Measurements from ENCODE around the gene PITPNC1. TPM values are rescaled to one million over a fixed set of nuclear protein-coding genes. Genes with fewer than 3 reads are reported as not detected.

Gene PITPNC1
- total RNA-seq, 1 donor from 2014 or later, result 12.4 TPM

DNA sequence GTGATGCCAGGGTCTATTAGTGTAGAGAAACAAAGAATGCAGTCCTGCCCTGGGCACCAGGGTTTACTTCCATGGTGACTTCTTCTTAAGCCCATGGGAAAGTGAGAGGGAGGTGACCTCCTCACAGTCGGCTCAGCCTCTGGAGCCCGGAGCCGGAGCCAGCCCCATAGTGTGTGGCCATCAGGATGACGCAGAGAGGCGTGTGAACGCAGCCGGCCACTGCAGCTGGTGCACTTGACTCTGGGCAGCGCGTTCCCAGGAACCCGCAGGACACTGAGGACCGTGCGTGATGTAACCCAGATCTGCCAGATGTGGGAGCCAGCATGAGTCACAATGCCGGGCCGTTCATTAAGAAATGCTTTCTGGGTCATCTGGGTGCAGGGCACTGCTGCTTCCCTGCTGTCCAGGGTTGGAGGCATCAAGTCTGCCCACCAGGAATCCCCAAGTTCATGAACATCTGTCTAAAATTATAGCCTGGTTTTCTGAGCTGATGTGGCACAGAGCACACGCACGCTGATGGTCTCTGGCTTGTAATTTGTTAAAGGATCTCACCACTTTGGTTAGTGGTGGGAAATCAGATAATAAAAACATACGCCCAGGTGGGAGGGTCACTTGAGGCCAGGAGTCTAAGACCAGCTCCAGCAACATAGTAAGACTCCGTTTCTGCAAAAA lies 114.1 kb downstream of the PITPNC1 start:
- Histone ChIP-seq H3K9me3 (ENCODE audit: insufficient read depth, low read depth, low read length) (no peaks in the 10 kb centered on the region), H4K20me1 (ENCODE audit: insufficient read depth, low read length) (peaks cover 2% of the 10 kb centered on the region), H3K27me3 (ENCODE audit: insufficient read depth, low read length) (no peaks in the 10 kb centered on the region), H3K36me3 (ENCODE audit: insufficient read depth, low read length) (no peaks in the 10 kb centered on the region), H3K4me3 (ENCODE audit: insufficient read depth, low read depth, low read length) (peak overlapping the region; percentile 34), H3K4me1 (ENCODE audit: insufficient read depth, low read length) (peaks cover 39% of the 10 kb centered on the region), H3K27ac (ENCODE audit: low read depth, low read length) (peak overlapping the region; percentile 62), H3K4me2 (ENCODE audit: low read length) (peak overlapping the region; percentile 83), H3K79me2 (ENCODE audit: insufficient read depth, low read length) (peaks cover 5% of the 10 kb centered on the region), H2AFZ (ENCODE audit: low read depth, low read length) (no peak overlapping the region), H3K9ac (ENCODE audit: low read length) (peak overlapping the region; percentile 81)
- peak overlapping the region; percentile 54 for H3K27ac Mint-ChIP-seq (ENCODE audit: unreplicated experiment)
- H3K36me3 Mint-ChIP-seq (ENCODE audit: low read depth, unreplicated experiment), result no peaks in the 10 kb centered on the region
- no peak overlapping the region for H3K4me3 Mint-ChIP-seq (ENCODE audit: unreplicated experiment)
- H3K9me3 Mint-ChIP-seq (ENCODE audit: unreplicated experiment), result no peaks in the 10 kb centered on the region
- H3K27me3 Mint-ChIP-seq (ENCODE audit: low read depth, unreplicated experiment), result no peaks in the 10 kb centered on the region
- FAIRE-seq, result no peak
- TF ChIP-seq, protein P1, sequence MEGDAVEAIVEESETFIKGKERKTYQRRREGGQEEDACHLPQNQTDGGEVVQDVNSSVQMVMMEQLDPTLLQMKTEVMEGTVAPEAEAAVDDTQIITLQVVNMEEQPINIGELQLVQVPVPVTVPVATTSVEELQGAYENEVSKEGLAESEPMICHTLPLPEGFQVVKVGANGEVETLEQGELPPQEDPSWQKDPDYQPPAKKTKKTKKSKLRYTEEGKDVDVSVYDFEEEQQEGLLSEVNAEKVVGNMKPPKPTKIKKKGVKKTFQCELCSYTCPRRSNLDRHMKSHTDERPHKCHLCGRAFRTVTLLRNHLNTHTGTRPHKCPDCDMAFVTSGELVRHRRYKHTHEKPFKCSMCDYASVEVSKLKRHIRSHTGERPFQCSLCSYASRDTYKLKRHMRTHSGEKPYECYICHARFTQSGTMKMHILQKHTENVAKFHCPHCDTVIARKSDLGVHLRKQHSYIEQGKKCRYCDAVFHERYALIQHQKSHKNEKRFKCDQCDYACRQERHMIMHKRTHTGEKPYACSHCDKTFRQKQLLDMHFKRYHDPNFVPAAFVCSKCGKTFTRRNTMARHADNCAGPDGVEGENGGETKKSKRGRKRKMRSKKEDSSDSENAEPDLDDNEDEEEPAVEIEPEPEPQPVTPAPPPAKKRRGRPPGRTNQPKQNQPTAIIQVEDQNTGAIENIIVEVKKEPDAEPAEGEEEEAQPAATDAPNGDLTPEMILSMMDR (IDR thresholded peaks at IDR 0.05; ENCODE audit: insufficient read depth, low read depth, low read length), result no peak
- TF ChIP-seq EZH2 (IDR thresholded peaks at IDR 0.05; ENCODE audit: insufficient read depth, low read length), result no peak
- peaks cover 12% of the 10 kb centered on the region for H3K4me1 Mint-ChIP-seq (ENCODE audit: low read depth, unreplicated experiment)
- DNase-seq (ENCODE audit: low read depth), result peak; percentile 98

GRCh38 chr17:67491681-67492024 lies 114.6 kb downstream of the PITPNC1 start:
- Histone ChIP-seq H3K4me1 (ENCODE audit: insufficient read depth, low read length) (peaks cover 39% of the 10 kb centered on the region), H3K9ac (ENCODE audit: low read length) (peak overlapping the region; percentile 71), H3K9me3 (ENCODE audit: insufficient read depth, low read depth, low read length) (no peaks in the 10 kb centered on the region), H2AFZ (ENCODE audit: low read depth, low read length) (no peak overlapping the region), H4K20me1 (ENCODE audit: insufficient read depth, low read length) (peaks cover 2% of the 10 kb centered on the region), H3K36me3 (ENCODE audit: insufficient read depth, low read length) (no peaks in the 10 kb centered on the region), H3K4me2 (ENCODE audit: low read length) (peak overlapping the region; percentile 83), H3K27ac (ENCODE audit: low read depth, low read length) (peak overlapping the region; percentile 62), H3K79me2 (ENCODE audit: insufficient read depth, low read length) (peaks cover 5% of the 10 kb centered on the region), H3K27me3 (ENCODE audit: insufficient read depth, low read length) (no peaks in the 10 kb centered on the region), H3K4me3 (ENCODE audit: insufficient read depth, low read depth, low read length) (no peak overlapping the region)
- no peak for TF ChIP-seq EZH2 (IDR thresholded peaks at IDR 0.05; ENCODE audit: insufficient read depth, low read length)
- TF ChIP-seq, protein P1 (IDR thresholded peaks at IDR 0.05; ENCODE audit: insufficient read depth, low read depth, low read length), result no peak
- Mint-ChIP-seq H3K36me3 (ENCODE audit: low read depth, unreplicated experiment) (no peaks in the 10 kb centered on the region), H3K27ac (ENCODE audit: unreplicated experiment) (no peak overlapping the region), H3K4me1 (ENCODE audit: low read depth, unreplicated experiment) (peaks cover 13% of the 10 kb centered on the region), H3K9me3 (ENCODE audit: unreplicated experiment) (no peaks in the 10 kb centered on the region), H3K27me3 (ENCODE audit: low read depth, unreplicated experiment) (no peaks in the 10 kb centered on the region), H3K4me3 (ENCODE audit: unreplicated experiment) (no peak overlapping the region)
- FAIRE-seq (no peak), DNase-seq (ENCODE audit: low read depth) (no peak)

DNA sequence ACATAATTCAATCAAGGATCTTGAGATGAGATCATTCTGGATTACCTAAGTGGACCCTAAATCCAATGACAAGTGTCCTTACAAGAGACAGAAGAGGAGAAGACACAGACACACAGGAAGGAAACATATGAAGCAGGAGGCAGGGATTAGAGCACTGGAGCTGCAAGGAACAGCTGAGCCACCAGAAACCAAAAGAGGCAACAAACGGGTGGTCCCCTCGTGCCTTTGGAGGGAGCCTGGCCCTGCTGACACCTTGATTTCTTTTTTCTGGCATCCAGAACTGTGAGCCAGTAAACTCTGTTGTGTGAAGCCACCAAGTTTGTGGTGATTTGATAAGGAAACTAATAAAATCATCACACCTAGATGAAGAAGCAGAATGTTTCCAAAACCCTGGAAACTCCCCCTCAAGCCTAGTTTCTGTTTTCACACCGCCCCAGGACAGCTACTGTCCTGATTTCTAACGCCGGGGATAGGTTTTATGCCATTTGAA lies 115.2 kb downstream of the PITPNC1 start:
- Mint-ChIP-seq H3K36me3 (ENCODE audit: low read depth, unreplicated experiment) (no peaks in the 10 kb centered on the region), H3K9me3 (ENCODE audit: unreplicated experiment) (no peaks in the 10 kb centered on the region), H3K27me3 (ENCODE audit: low read depth, unreplicated experiment) (no peaks in the 10 kb centered on the region), H3K4me3 (ENCODE audit: unreplicated experiment) (no peak overlapping the region), H3K27ac (ENCODE audit: unreplicated experiment) (no peak overlapping the region), H3K4me1 (ENCODE audit: low read depth, unreplicated experiment) (peaks cover 13% of the 10 kb centered on the region)
- Histone ChIP-seq H3K4me2 (ENCODE audit: low read length) (peak overlapping the region; percentile 77), H3K4me3 (ENCODE audit: insufficient read depth, low read depth, low read length) (peak overlapping the region; percentile 43), H3K9me3 (ENCODE audit: insufficient read depth, low read depth, low read length) (no peaks in the 10 kb centered on the region), H4K20me1 (ENCODE audit: insufficient read depth, low read length) (peaks cover 2% of the 10 kb centered on the region), H3K27ac (ENCODE audit: low read depth, low read length) (peak overlapping the region; percentile 24), H3K36me3 (ENCODE audit: insufficient read depth, low read length) (no peaks in the 10 kb centered on the region), H3K79me2 (ENCODE audit: insufficient read depth, low read length) (peaks cover 5% of the 10 kb centered on the region), H2AFZ (ENCODE audit: low read depth, low read length) (no peak overlapping the region), H3K9ac (ENCODE audit: low read length) (peak overlapping the region; percentile 73), H3K27me3 (ENCODE audit: insufficient read depth, low read length) (no peaks in the 10 kb centered on the region), H3K4me1 (ENCODE audit: insufficient read depth, low read length) (peaks cover 37% of the 10 kb centered on the region)
- FAIRE-seq (no peak), DNase-seq (ENCODE audit: low read depth) (no peak)
- no peak for TF ChIP-seq EZH2 (IDR thresholded peaks at IDR 0.05; ENCODE audit: insufficient read depth, low read length)
- TF ChIP-seq, protein P1 (IDR thresholded peaks at IDR 0.05; ENCODE audit: insufficient read depth, low read depth, low read length), result no peak
